Measurements from ENCODE around the gene TBC1D9B.

TBC1D9B gene

DNA sequence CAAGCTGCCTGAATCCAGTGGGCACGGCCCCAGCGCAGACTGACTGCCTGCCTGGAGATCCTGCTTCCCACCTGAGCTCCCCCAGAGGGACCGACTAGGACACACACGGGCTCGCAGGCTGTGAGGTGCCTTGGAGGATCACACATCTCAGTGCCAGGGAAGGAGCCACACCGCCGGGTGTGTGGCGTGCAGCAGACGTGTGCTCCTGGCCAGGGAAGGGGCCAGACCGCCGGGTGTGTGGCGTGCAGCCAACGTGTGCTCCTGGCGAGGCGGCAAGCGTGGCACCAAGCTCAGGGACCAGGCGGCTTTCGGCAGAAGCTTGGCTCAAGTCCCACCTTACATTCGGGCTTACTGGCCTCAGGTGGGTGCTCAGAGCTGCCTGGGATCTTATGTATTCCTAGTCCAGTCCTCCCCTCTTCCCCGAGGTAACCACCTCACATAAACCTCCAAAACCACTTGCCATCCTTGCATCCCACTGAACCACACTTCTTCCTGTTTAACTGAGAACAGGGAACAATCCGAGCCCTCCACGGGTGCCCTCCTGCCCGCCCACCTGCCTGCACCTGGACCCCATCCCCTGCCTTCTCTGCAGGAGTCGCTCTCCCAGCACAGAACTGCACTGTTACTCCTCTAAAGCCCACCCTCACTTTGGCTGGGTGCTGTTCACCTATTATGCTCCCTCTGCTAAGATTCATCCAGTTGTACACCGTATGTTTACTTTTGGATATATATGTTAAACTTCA, 26.7 kb downstream of the TBC1D9B start:
- no peak for DNase-seq (ENCODE audit: low read depth)
- TF ChIP-seq, protein P1, sequence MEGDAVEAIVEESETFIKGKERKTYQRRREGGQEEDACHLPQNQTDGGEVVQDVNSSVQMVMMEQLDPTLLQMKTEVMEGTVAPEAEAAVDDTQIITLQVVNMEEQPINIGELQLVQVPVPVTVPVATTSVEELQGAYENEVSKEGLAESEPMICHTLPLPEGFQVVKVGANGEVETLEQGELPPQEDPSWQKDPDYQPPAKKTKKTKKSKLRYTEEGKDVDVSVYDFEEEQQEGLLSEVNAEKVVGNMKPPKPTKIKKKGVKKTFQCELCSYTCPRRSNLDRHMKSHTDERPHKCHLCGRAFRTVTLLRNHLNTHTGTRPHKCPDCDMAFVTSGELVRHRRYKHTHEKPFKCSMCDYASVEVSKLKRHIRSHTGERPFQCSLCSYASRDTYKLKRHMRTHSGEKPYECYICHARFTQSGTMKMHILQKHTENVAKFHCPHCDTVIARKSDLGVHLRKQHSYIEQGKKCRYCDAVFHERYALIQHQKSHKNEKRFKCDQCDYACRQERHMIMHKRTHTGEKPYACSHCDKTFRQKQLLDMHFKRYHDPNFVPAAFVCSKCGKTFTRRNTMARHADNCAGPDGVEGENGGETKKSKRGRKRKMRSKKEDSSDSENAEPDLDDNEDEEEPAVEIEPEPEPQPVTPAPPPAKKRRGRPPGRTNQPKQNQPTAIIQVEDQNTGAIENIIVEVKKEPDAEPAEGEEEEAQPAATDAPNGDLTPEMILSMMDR (IDR thresholded peaks at IDR 0.05; ENCODE audit: low read length, missing control alignments): no peak
- no peak overlapping the region for H3K4me3 ChIP-seq (replicated peaks; ENCODE audit: low read depth, low read length)

DNA sequence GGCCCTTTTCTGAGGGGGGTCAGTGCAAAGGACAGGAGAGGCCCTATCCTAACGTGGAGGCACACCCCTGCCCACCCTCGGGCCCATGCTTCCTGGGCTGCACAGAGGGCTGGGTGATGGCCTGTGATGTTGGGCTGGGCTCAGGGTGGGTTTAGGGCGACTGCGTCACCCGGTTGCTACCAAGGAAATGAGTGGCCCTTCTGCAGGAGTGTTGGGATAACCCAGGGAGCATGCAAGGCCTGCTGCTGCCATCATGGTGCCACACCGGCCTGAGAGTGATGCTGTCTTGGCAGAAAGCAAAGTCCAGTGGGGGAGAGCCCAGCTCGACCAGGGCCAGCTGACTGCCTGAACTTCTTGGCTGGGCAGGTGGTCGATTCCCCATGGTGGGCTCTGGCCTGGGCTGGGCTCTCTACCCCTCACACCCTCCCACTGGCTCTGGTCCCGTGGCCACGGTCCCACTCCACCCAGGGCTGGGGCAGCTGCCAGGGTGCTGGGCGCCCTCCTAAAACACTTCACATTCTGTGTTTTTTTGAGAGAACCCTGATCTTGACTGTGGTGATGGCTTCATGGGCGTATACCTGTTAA, 27.5 kb downstream of the TBC1D9B start:
- TF ChIP-seq, protein P1 (IDR thresholded peaks at IDR 0.05; ENCODE audit: low read length, missing control alignments): no peak
- H3K4me3 ChIP-seq (replicated peaks; ENCODE audit: low read depth, low read length): no peak overlapping the region
- no peak for DNase-seq (ENCODE audit: low read depth)

DNA sequence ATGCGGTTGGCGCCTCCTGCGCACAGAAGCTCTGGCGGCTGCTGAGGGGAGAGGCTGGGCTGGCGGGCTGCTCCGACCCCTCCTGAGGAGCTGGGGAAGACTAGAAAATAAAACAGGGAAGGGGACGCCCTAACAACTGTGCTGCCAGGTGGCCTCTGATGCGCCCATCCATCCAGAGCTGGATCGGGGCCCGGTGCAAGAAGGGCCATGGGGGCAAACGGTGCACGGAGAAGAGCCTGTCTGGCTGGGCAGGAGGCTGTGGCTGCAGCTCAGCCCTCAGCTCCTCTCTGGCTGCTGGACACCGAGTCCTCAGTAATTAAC, 28.0 kb downstream of the TBC1D9B start:
- H3K4me3 ChIP-seq (replicated peaks; ENCODE audit: low read depth, low read length): no peak overlapping the region
- no peak for DNase-seq (ENCODE audit: low read depth)

DNA sequence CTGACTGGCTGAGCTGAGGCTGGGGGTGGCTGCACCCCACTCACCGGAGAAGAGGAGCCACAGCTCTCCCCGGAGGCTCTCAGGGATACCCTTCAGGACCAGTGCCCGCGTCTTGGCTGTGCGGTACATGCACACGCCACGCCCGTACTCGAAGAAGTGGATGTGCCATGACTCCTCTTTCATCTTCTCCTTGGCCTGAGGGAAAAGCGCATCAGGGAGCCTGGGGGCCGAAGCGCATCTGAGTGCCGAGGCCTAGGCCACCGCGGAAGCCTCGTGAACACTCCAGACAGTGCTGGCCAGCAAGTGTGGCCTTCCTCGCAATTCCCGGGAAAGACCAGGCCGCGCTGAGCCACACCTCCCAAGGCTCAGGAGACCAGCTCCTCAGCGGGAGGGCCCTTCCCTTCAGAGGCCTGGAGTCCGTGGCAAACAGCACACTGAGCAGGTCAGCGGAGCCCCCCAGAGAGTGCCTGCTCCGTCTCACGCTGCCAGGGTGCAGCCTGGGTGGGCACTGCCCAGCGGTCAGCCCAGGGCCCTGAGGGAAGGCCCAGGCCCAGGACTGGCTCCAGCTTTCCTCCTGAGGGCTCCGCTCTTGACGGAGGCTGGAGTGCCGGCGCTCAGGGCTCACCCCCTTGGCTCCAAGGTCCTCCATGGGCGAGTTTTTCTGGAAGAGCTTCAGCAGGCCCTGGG, 28.6 kb downstream of the TBC1D9B start:
- TF ChIP-seq, protein P1 (IDR thresholded peaks at IDR 0.05; ENCODE audit: low read length, missing control alignments): no peak
- no peak overlapping the region for H3K4me3 ChIP-seq (replicated peaks; ENCODE audit: low read depth, low read length)
- no peak for DNase-seq (ENCODE audit: low read depth)

More for the DNA sequence above, 28.0 kb downstream of the TBC1D9B start:
- TF ChIP-seq, protein P1 (IDR thresholded peaks at IDR 0.05; ENCODE audit: low read length, missing control alignments): no peak

DNA sequence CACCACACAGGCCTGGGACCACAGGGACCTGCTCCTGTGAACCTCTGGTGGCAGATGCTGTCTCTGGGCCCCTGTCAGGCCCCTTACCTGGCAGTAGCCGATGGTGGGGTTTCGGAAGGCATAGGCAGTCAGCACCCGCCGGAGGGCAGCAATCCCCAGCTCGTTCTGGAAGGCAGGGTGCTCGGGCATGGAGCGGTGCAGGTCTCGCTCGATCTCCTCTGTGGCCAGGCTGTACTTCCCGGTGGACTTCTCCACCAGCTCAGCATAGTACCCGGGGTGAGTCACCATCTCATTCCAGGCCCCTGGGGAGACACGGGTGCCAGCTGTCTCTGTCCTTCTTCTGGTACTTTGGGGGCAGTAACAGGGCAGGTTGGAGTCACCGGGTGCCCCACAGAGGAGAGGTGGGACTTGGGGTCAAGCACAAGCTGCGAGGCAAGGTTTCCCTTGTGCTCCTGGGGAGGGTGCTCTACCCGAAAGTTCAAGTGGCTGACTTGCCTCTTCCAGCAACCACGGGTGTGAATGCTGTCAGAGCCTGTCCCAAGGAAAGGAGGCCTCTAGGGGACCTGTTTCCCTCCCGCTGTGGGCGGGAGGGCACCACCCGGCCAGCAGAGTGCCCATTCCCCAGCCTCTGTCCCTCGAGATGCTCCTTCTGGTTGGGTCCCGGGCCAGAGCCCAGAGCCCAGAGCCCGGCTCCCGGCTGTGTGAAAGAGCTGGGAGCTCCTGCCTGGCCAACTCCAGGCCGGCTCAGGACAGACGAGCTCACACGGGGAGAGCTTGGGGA, 29.3 kb downstream of the TBC1D9B start:
- no peak for DNase-seq (ENCODE audit: low read depth)
- TF ChIP-seq, protein P1 (IDR thresholded peaks at IDR 0.05; ENCODE audit: low read length, missing control alignments): no peak
- H3K4me3 ChIP-seq (replicated peaks; ENCODE audit: low read depth, low read length): no peak overlapping the region

DNA sequence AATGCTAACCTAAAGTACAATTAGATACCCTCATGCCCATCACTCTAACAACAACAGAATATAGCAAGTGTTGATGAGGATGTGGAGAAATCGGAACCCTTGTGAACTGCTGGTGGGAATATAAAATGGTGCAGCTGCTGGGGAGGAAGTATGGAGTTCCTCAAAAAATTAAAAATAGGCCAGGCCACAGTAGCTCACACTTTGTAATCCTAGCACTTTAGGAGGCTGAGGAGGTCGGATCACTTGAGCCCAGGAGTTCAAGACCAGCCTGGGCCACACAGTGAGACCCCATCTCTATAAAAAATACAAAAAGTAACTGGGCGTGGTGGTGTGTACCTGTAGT, 31.1 kb downstream of the TBC1D9B start:
- H3K4me3 ChIP-seq (replicated peaks; ENCODE audit: low read depth, low read length): no peak overlapping the region
- TF ChIP-seq, protein P1 (IDR thresholded peaks at IDR 0.05; ENCODE audit: low read length, missing control alignments): no peak
- DNase-seq (ENCODE audit: low read depth): no peak
